ENCODE results near the gene PSMG3. TPM values are rescaled to one million over a fixed set of nuclear protein-coding genes. Genes with fewer than 3 reads are reported as not detected.

PSMG3 gene
- total and polyA plus RNA-seq, 8 donors, result 4.9 to 71.5 (median 33.3) TPM; not detected in 1

GRCh38 chr7:1555046-1555812 lies 14.6 kb downstream of the PSMG3 start:
- peak; percentile 67 to 90 for DNase-seq
- intact Hi-C loops (cut with DNase I; ENCODE audit: low total_unique reads), result no loop called here
- Histone ChIP-seq H3K27ac (peak overlapping the region; percentile 78 to 88 (median 82)), H3K4me1 (peaks cover 19 to 52% (median 49%) of the 10 kb centered on the region in 4 donors), H3K4me3 (peak overlapping the region; percentile 26 to 40 (median 30)), H3K9me3 (no peaks in the 10 kb centered on the region), H3K36me3 (peaks cover 0 to 5% (median 4%) of the 10 kb centered on the region in 4 donors), H3K27me3 (peaks cover 0 to 12% (median 0%) of the 10 kb centered on the region in 3 donors)
- TF ChIP-seq POLR2A (IDR thresholded peaks at IDR 0.05) (no peak), POLR2AphosphoS5 (IDR thresholded peaks at IDR 0.05) (peak in 2 of 3 donors; percentile 38 to 54)
- 15 to 35% (median 20%) methylated on average over 19 to 35 of the region's 35 CpGs for WGBS, 5 donors

- no peak for DNase-seq
- peaks cover 0 to 12% (median 0%) of the 10 kb centered on the region in 3 donors for H3K27me3 ChIP-seq
- no peak for TF ChIP-seq POLR2A (IDR thresholded peaks at IDR 0.05)
- no peak for TF ChIP-seq POLR2AphosphoS5 (IDR thresholded peaks at IDR 0.05)
- TF ChIP-seq CTCF (IDR thresholded peaks at IDR 0.05), result no peak
- no peak for TF ChIP-seq EP300 (IDR thresholded peaks at IDR 0.05)
- 64 to 77% (median 69%) methylated on average over 19 to 20 of the region's 20 CpGs for WGBS, 5 donors
- H3K9me3 ChIP-seq, result no peaks in the 10 kb centered on the region
- H3K4me1 ChIP-seq, result peaks cover 12 to 45% (median 41%) of the 10 kb centered on the region in 4 donors
- peaks cover 0 to 12% (median 12%) of the 10 kb centered on the region in 4 donors for H3K36me3 ChIP-seq
- intact Hi-C loops (cut with DNase I; ENCODE audit: low total_unique reads), result no loop called here
- H3K27ac ChIP-seq, result peak overlapping the region; percentile 78 to 88 (median 82)
- H3K4me3 ChIP-seq, result peak overlapping the region; percentile 26 to 40 (median 30)
Observed at GRCh38 chr7:1554333-1555045, 15.3 kb downstream of the PSMG3 start.

GRCh38 chr7:1553512-1554210 lies 16.2 kb downstream of the PSMG3 start:
- H3K9me3 ChIP-seq, result no peaks in the 10 kb centered on the region
- intact Hi-C loops (cut with DNase I; ENCODE audit: low total_unique reads), result no loop called here
- H3K27ac ChIP-seq, result peak overlapping the region in 2 of 5 donors; percentile 1 to 88
- H3K4me3 ChIP-seq, result no peak overlapping the region
- DNase-seq, result peak in 1 of 2 donors; percentile 9
- H3K4me1 ChIP-seq, result peaks cover 7 to 37% (median 34%) of the 10 kb centered on the region in 4 donors
- 80 to 90% (median 86%) methylated on average over 26 to 28 of the region's 28 CpGs for WGBS, 5 donors
- peaks cover 0 to 20% (median 19%) of the 10 kb centered on the region in 4 donors for H3K36me3 ChIP-seq
- TF ChIP-seq POLR2A (IDR thresholded peaks at IDR 0.05) (no peak), CTCF (IDR thresholded peaks at IDR 0.05) (no peak), POLR2AphosphoS5 (IDR thresholded peaks at IDR 0.05) (no peak), EP300 (IDR thresholded peaks at IDR 0.05) (no peak)
- H3K27me3 ChIP-seq, result peaks cover 0 to 12% (median 0%) of the 10 kb centered on the region in 3 donors

- no peak for DNase-seq
- WGBS, 5 donors, result 80 to 87% (median 86%) methylated on average over 7 of the region's 7 CpGs
- no peak overlapping the region for H3K27ac ChIP-seq
- H3K4me1 ChIP-seq, result peaks cover 5 to 29% (median 24%) of the 10 kb centered on the region in 4 donors
- H3K9me3 ChIP-seq, result no peaks in the 10 kb centered on the region
- intact Hi-C loops (cut with DNase I; ENCODE audit: low total_unique reads), result no loop called here
- TF ChIP-seq CTCF (IDR thresholded peaks at IDR 0.05), result no peak
- no peak for TF ChIP-seq POLR2AphosphoS5 (IDR thresholded peaks at IDR 0.05)
- no peak for TF ChIP-seq POLR2A (IDR thresholded peaks at IDR 0.05)
- no peak for TF ChIP-seq EP300 (IDR thresholded peaks at IDR 0.05)
- peaks cover 0 to 33% (median 23%) of the 10 kb centered on the region in 4 donors for H3K36me3 ChIP-seq
- H3K4me3 ChIP-seq, result no peak overlapping the region
- H3K27me3 ChIP-seq, result peaks cover 0 to 8% (median 0%) of the 10 kb centered on the region in 3 donors
Observed at GRCh38 chr7:1552200-1552599, 17.6 kb downstream of the PSMG3 start.
